ENCODE results near the gene FBXO10. TPM values are rescaled to one million over a fixed set of nuclear protein-coding genes. Genes with fewer than 3 reads are reported as not detected.
A peak's percentile ranks its signal among the peaks of the same experiment; 100 is the strongest.
"Not testable (repeated sequence)": the region's sequence is repeated elsewhere in the genome, so short reads cannot be mapped to it uniquely, and the experiment has no call there.

Gene FBXO10
- total RNA-seq, 1 experiment from 2014 or later = 5.3 TPM

DNA sequence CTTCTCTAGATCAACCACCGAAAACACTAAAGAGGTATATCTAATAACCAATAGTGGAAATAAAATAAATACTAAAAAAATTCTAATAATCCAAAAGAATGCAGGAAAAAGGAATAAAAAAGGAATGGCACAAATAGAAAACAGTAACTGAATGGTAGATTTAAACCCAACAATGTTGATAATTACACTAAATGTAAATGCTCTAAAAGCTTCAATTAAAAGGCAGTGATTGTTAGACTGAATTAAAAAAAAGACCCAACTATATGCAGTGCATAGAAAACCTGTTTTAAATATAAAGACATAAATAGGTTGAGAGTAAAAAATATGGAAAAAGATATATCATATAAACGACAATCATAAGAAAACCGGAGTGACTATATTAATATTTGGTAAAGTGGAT, 101.7 kb downstream of the FBXO10 start:
- H2AFZ ChIP-seq (ENCODE audit: low read depth, low read length, poor library complexity, severe bottlenecking) = no peak overlapping the region
- ChIA-PET CTCF (no interaction called here), POLR2A (no interaction called here), RAD21 (ENCODE audit: low non-redundant PET in 1 of 2, low total read pairs in 2 of 2, uncharacterized antibody in 2 of 2, unreplicated experiment in 2 of 2) (no interaction called here)
- peaks cover 48 to 77% of the 10 kb centered on the region in 2 experiments for H3K4me1 ChIP-seq (ENCODE audit: control insufficient read depth in 1 of 2, insufficient read depth in 2 of 2, low read length in 2 of 2)
- TF ChIP-seq, protein P1, sequence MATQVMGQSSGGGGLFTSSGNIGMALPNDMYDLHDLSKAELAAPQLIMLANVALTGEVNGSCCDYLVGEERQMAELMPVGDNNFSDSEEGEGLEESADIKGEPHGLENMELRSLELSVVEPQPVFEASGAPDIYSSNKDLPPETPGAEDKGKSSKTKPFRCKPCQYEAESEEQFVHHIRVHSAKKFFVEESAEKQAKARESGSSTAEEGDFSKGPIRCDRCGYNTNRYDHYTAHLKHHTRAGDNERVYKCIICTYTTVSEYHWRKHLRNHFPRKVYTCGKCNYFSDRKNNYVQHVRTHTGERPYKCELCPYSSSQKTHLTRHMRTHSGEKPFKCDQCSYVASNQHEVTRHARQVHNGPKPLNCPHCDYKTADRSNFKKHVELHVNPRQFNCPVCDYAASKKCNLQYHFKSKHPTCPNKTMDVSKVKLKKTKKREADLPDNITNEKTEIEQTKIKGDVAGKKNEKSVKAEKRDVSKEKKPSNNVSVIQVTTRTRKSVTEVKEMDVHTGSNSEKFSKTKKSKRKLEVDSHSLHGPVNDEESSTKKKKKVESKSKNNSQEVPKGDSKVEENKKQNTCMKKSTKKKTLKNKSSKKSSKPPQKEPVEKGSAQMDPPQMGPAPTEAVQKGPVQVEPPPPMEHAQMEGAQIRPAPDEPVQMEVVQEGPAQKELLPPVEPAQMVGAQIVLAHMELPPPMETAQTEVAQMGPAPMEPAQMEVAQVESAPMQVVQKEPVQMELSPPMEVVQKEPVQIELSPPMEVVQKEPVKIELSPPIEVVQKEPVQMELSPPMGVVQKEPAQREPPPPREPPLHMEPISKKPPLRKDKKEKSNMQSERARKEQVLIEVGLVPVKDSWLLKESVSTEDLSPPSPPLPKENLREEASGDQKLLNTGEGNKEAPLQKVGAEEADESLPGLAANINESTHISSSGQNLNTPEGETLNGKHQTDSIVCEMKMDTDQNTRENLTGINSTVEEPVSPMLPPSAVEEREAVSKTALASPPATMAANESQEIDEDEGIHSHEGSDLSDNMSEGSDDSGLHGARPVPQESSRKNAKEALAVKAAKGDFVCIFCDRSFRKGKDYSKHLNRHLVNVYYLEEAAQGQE (IDR thresholded peaks at IDR 0.05; ENCODE audit: low read depth) = no peak
- TF ChIP-seq CBX3 (IDR thresholded peaks at IDR 0.05; ENCODE audit: low read depth) (no peak), YY1 (IDR thresholded peaks at IDR 0.05; ENCODE audit: extremely low read depth, insufficient replicate concordance, low read depth, low read length) (no peak), ZNF274 (IDR thresholded peaks at IDR 0.05; ENCODE audit: low read depth, low read length) (no peak), ELF1 (IDR thresholded peaks at IDR 0.05; ENCODE audit: borderline replicate concordance, low read depth) (no peak), SP1 (IDR thresholded peaks at IDR 0.05; ENCODE audit: low read depth) (no peak), ZFX (IDR thresholded peaks at IDR 0.05) (no peak), SRF (IDR thresholded peaks at IDR 0.05; ENCODE audit: low read depth) (no peak), EZH2 (IDR thresholded peaks at IDR 0.05) (no peak), RAD21 (IDR thresholded peaks at IDR 0.05; ENCODE audit: low read depth) (no peak), SIN3A (IDR thresholded peaks at IDR 0.05; ENCODE audit: low read depth) (no peak), POLR2AphosphoS5 (IDR thresholded peaks at IDR 0.05; ENCODE audit: low read depth, low read length) (no peak), EZH2phosphoT487 (IDR thresholded peaks at IDR 0.05; ENCODE audit: borderline replicate concordance) (no peak)
- TF ChIP-seq, protein P2, sequence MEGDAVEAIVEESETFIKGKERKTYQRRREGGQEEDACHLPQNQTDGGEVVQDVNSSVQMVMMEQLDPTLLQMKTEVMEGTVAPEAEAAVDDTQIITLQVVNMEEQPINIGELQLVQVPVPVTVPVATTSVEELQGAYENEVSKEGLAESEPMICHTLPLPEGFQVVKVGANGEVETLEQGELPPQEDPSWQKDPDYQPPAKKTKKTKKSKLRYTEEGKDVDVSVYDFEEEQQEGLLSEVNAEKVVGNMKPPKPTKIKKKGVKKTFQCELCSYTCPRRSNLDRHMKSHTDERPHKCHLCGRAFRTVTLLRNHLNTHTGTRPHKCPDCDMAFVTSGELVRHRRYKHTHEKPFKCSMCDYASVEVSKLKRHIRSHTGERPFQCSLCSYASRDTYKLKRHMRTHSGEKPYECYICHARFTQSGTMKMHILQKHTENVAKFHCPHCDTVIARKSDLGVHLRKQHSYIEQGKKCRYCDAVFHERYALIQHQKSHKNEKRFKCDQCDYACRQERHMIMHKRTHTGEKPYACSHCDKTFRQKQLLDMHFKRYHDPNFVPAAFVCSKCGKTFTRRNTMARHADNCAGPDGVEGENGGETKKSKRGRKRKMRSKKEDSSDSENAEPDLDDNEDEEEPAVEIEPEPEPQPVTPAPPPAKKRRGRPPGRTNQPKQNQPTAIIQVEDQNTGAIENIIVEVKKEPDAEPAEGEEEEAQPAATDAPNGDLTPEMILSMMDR (IDR thresholded peaks at IDR 0.05 in 2 of 3, conservative IDR thresholded peaks at IDR 0.05 in 1 of 3; ENCODE audit: borderline replicate concordance in 1 of 3, insufficient read depth in 1 of 3, low read depth in 2 of 3, low read length in 2 of 3) = no peak
- TF ChIP-seq, protein P3, sequence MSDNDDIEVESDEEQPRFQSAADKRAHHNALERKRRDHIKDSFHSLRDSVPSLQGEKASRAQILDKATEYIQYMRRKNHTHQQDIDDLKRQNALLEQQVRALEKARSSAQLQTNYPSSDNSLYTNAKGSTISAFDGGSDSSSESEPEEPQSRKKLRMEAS (IDR thresholded peaks at IDR 0.05) = no peak
- intact Hi-C loops (cut with micrococcal nuclease) = no loop called here
- DNase-seq (ENCODE audit: low read depth, low spot score) (no peak), ATAC-seq (no peak)
- H3K9ac ChIP-seq (ENCODE audit: low read length) = no peak overlapping the region
- no peaks in the 10 kb centered on the region for H3K79me2 ChIP-seq (ENCODE audit: insufficient read depth, low read length)
- H3K4me3 ChIP-seq (replicated peaks in 1 of 2; ENCODE audit: low read depth in 1 of 2, low read length in 2 of 2) = no peak overlapping the region
- no peaks in the 10 kb centered on the region for H3K9me2 ChIP-seq (ENCODE audit: insufficient read depth)
- H3K36me3 ChIP-seq (ENCODE audit: control insufficient read depth in 1 of 2, insufficient read depth in 2 of 2, low read length in 2 of 2) = no peaks in the 10 kb centered on the region
- no TSS peak for BruUV-seq (replicated peaks)
- H3K27ac ChIP-seq (ENCODE audit: low read depth, low read length) = no peak overlapping the region
- H4K20me1 ChIP-seq (ENCODE audit: insufficient read depth) = no peaks in the 10 kb centered on the region
- peaks cover 5 to 8% of the 10 kb centered on the region in 2 experiments; a peak in 1 of 4 replicates for H3K9me3 ChIP-seq (ENCODE audit: control insufficient read depth in 1 of 2, insufficient read depth in 1 of 2, low read depth in 1 of 2, low read length in 2 of 2)
- H3K27me3 ChIP-seq (ENCODE audit: insufficient read depth, low read length) = no peaks in the 10 kb centered on the region
- H3K4me2 ChIP-seq (ENCODE audit: low read length) = no peak overlapping the region

DNA sequence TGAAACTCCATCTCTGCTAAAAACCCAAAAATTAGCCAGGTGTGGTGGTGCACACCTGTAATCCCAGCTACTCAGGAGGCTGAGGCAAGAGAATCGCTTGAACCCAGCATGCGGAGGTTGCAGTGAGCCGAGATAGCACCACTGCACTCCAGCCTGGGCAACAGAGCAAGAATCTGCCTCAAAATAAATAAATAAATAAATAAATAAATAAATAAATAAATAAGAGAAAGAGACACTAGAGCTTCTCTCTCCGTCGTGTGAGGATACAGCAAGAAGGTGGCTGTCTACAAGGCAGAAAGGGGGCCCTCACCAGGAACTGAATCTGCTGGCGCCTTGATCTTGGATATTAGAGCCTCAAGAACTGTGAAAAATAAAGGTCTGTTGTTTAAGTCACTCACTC, 102.2 kb downstream of the FBXO10 start:
- Histone ChIP-seq H3K4me1 (ENCODE audit: control insufficient read depth in 1 of 2, insufficient read depth in 2 of 2, low read length in 2 of 2) (peaks cover 48 to 74% of the 10 kb centered on the region in 2 experiments), H3K27ac (ENCODE audit: low read depth, low read length) (peak overlapping the region; percentile 97)
- DNase-seq (ENCODE audit: low read depth, low spot score); BruUV-seq (replicated peaks); H2AFZ ChIP-seq (ENCODE audit: low read depth, low read length, poor library complexity, severe bottlenecking); H3K4me2 ChIP-seq (ENCODE audit: low read length); CTCF ChIA-PET; H3K9ac ChIP-seq (ENCODE audit: low read length); RAD21 ChIA-PET (ENCODE audit: low non-redundant PET in 1 of 2, low total read pairs in 2 of 2, uncharacterized antibody in 2 of 2, unreplicated experiment in 2 of 2); POLR2A ChIA-PET; ATAC-seq; H4K20me1 ChIP-seq (ENCODE audit: insufficient read depth); H3K36me3 ChIP-seq (ENCODE audit: control insufficient read depth in 1 of 2, insufficient read depth in 2 of 2, low read length in 2 of 2); H3K9me2 ChIP-seq (ENCODE audit: insufficient read depth); H3K79me2 ChIP-seq (ENCODE audit: insufficient read depth, low read length); H3K4me3 ChIP-seq (replicated peaks in 1 of 2; ENCODE audit: low read depth in 1 of 2, low read length in 2 of 2); H3K9me3 ChIP-seq (ENCODE audit: control insufficient read depth in 1 of 2, insufficient read depth in 1 of 2, low read depth in 1 of 2, low read length in 2 of 2); intact Hi-C loops (cut with micrococcal nuclease); H3K27me3 ChIP-seq (ENCODE audit: insufficient read depth, low read length): not testable (repeated sequence)
